Measurements from ENCODE around the gene PCBP3. TPM values are rescaled to one million over a fixed set of nuclear protein-coding genes. Genes with fewer than 3 reads are reported as not detected.
"Not testable (repeated sequence)": the region's sequence is repeated elsewhere in the genome, so short reads cannot be mapped to it uniquely, and the experiment has no call there.

The PCBP3 gene
- total RNA-seq, 2 experiments from 2014 or later: 3.4 to 3.8 TPM

DNA sequence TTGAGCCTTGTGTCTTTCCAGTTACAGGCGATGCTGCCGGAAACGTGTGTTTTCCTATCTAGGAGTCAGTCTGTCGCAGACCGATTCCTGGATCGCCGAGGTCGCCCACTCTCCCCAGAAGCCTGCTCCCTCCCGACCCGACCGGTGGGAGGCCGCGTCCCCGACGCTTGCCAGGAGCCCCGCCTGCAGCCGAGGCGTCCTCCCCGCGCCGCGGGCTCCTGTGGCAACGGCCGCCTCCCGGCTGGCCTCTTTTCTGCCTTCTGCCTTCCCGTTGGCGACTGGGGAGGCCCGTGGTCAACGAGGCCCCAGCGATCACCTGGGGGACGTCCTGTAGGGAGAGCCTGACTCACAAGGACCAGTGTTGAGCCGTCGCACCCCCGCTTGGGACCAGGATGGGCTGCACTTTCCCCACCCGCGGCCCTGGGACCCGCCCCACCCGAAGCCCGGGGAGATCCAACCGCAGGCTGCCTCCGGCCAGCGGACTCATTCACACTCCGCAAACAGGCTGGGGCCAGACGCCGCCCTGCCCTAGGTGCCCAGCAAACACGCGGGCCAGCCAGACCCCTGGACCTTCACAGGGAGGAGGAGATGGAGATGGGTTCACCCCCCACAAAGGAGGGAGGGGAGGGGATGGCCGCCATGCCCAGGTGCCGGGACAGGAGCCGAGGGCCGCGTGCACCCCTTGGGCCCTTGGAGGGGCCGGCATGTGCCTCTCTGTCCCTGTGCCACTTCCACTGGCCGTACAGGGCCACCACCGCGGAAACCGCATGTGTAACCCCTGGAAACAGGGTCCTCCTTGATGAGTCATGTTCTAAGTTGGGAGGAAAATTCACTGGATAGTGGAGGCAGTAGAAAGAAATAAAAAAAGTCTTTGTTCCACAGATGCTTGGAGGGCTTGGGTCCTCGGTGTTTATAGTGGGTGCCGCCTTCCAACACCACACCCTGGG is 330.8 kb downstream of the PCBP3 start:
- Mint-ChIP-seq H3K4me1 (ENCODE audit: low read depth) (peaks cover 15% of the 10 kb centered on the region), H3K36me3 (ENCODE audit: low read depth) (no peaks in the 10 kb centered on the region), H3K27ac (no peak overlapping the region), H3K27me3 (peaks cover 30% of the 10 kb centered on the region), H3K4me3 (peak overlapping the region; percentile 93), H3K9me3 (no peaks in the 10 kb centered on the region)
- peaks cover 0 to 13% of the 10 kb centered on the region in 2 experiments for H3K9me3 ChIP-seq (ENCODE audit: control insufficient read depth in 1 of 2, insufficient read depth in 1 of 2, low read length in 2 of 2)
- H3K4me1 ChIP-seq (ENCODE audit: insufficient read depth, low read length): peaks cover 49% of the 10 kb centered on the region
- intact Hi-C loops (cut with DNase I, micrococcal nuclease): loop anchor here (5.0 to 10.0 kb wide), 5 partner anchors 120 to 348 kb away; partner anchors contain the start of genes LSS (in 2 of the 2), C21orf58 (in 1 of the 2), COL6A2 (in 1 of the 2) and MCM3AP (in 1 of the 2)
- ATAC-seq (ENCODE audit: poor library complexity) (peak; percentile 48), DNase-seq (peak in 5 of 14 experiments; percentile 11 to 62 (median 32))
- no peak overlapping the region for H3K27ac ChIP-seq (ENCODE audit: low read depth in 1 of 2, low read length in 2 of 2)
- H3K36me3 ChIP-seq (ENCODE audit: insufficient read depth, low read length): no peaks in the 10 kb centered on the region
- TF ChIP-seq, protein P1, sequence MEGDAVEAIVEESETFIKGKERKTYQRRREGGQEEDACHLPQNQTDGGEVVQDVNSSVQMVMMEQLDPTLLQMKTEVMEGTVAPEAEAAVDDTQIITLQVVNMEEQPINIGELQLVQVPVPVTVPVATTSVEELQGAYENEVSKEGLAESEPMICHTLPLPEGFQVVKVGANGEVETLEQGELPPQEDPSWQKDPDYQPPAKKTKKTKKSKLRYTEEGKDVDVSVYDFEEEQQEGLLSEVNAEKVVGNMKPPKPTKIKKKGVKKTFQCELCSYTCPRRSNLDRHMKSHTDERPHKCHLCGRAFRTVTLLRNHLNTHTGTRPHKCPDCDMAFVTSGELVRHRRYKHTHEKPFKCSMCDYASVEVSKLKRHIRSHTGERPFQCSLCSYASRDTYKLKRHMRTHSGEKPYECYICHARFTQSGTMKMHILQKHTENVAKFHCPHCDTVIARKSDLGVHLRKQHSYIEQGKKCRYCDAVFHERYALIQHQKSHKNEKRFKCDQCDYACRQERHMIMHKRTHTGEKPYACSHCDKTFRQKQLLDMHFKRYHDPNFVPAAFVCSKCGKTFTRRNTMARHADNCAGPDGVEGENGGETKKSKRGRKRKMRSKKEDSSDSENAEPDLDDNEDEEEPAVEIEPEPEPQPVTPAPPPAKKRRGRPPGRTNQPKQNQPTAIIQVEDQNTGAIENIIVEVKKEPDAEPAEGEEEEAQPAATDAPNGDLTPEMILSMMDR (IDR thresholded peaks at IDR 0.05): no peak
- CTCF ChIA-PET: interaction anchor here (0.6 to 1.3 kb wide), 5 partner anchors 9 to 311 kb away, joined by 3 to 5 read pairs (median 3); no protein-coding TSS in a partner anchor
- peak overlapping the region; percentile 70 for H3K4me3 ChIP-seq (ENCODE audit: low read length)
- peaks cover 48 to 51% of the 10 kb centered on the region in 2 experiments for H3K27me3 ChIP-seq (ENCODE audit: control insufficient read depth in 1 of 2, insufficient read depth in 2 of 2, low read length in 2 of 2)
- POLR2A ChIA-PET: interaction anchor here (0.6 kb wide), 1 partner anchor 57 kb away, joined by 3 read pairs; no protein-coding TSS in a partner anchor

GRCh38 chr21:45975020-45975666 is 331.6 kb downstream of the PCBP3 start:
- Mint-ChIP-seq H3K27ac (no peak overlapping the region), H3K9me3 (no peaks in the 10 kb centered on the region), H3K4me1 (ENCODE audit: low read depth) (peaks cover 15% of the 10 kb centered on the region), H3K36me3 (ENCODE audit: low read depth) (no peaks in the 10 kb centered on the region), H3K27me3 (peaks cover 25% of the 10 kb centered on the region), H3K4me3 (peak overlapping the region; percentile 49)
- DNase-seq (peak in 1 of 14 experiments; percentile 27), ATAC-seq (ENCODE audit: poor library complexity) (no peak)
- Histone ChIP-seq H3K9me3 (ENCODE audit: control insufficient read depth in 1 of 2, insufficient read depth in 1 of 2, low read length in 2 of 2) (peaks cover 0 to 13% of the 10 kb centered on the region in 2 experiments), H3K27me3 (ENCODE audit: control insufficient read depth in 1 of 2, insufficient read depth in 2 of 2, low read length in 2 of 2) (peaks cover 47 to 49% of the 10 kb centered on the region in 2 experiments), H3K27ac (ENCODE audit: low read depth in 1 of 2, low read length in 2 of 2) (no peak overlapping the region), H3K4me1 (ENCODE audit: insufficient read depth, low read length) (peaks cover 49% of the 10 kb centered on the region), H3K36me3 (ENCODE audit: insufficient read depth, low read length) (no peaks in the 10 kb centered on the region), H3K4me3 (ENCODE audit: low read length) (no peak overlapping the region)
- intact Hi-C loops (cut with DNase I, micrococcal nuclease): loop anchor here in 1 of 2 experiments (10.0 kb wide), 2 partner anchors 120 to 310 kb away; partner anchors contain the start of genes COL6A2, MCM3AP and YBEY
- ChIA-PET CTCF (no interaction called here), POLR2A (no interaction called here)
- TF ChIP-seq, protein P1 (IDR thresholded peaks at IDR 0.05): no peak

DNA sequence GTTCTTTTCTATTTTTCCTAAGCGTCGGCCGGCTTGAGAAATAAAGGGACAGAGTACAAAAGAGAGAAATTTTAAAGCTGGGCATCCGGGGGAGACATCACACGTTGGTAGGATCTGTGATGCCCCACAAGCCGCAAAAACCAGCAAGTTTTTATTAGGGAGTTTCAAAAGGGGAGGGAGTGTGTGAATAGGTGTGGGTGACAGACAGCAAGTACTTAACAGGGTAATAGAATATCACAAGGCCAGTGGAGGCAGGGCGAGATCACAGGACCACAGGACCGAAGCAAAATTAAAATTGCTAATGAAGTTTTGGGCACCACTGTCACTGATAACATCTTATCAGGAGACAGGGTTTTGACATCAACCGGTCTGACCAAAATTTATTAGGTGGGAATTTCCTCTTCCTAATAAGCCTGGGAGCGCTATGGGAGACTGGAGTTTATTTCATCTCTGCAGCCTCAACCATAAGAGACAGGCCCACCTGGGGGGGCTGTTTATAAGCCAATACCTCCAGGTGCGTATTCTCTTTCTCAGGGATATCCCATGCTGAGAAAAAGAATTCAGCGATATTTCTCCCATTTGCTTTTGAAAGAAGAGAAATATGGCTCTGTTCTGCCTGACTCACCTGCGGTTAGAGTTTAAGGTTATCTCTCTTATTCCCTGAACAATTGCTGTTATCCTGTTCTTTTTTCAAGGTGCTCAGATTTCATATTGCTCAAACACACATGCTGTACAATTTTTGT is 332.3 kb downstream of the PCBP3 start:
- Histone ChIP-seq H3K9me3 (ENCODE audit: control insufficient read depth in 1 of 2, insufficient read depth in 1 of 2, low read length in 2 of 2) (peaks cover 0 to 13% of the 10 kb centered on the region in 2 experiments), H3K4me1 (ENCODE audit: insufficient read depth, low read length) (peaks cover 49% of the 10 kb centered on the region), H3K27me3 (ENCODE audit: control insufficient read depth in 1 of 2, insufficient read depth in 2 of 2, low read length in 2 of 2) (peaks cover 41 to 45% of the 10 kb centered on the region in 2 experiments)
- H3K4me3 ChIP-seq (ENCODE audit: low read length); H3K36me3 ChIP-seq (ENCODE audit: insufficient read depth, low read length); DNase-seq; POLR2A ChIA-PET; H3K27ac ChIP-seq (ENCODE audit: low read depth in 1 of 2, low read length in 2 of 2); H3K9me3 Mint-ChIP-seq; H3K36me3 Mint-ChIP-seq (ENCODE audit: low read depth); CTCF ChIA-PET; ATAC-seq (ENCODE audit: poor library complexity); H3K27ac Mint-ChIP-seq: not testable (repeated sequence)
- peak overlapping the region; percentile 49 for H3K4me3 Mint-ChIP-seq
- H3K27me3 Mint-ChIP-seq: peaks cover 25% of the 10 kb centered on the region
- intact Hi-C loops (cut with DNase I, micrococcal nuclease): loop anchor here in 1 of 2 experiments (10.0 kb wide), 2 partner anchors 119 to 309 kb away; partner anchors contain the start of genes COL6A2, MCM3AP and YBEY
- H3K4me1 Mint-ChIP-seq (ENCODE audit: low read depth): peaks cover 15% of the 10 kb centered on the region

Measured in CD4-positive, alpha-beta T cell (primary cell).